Stimulated activated CD8-positive, alpha-beta memory T cell treated with anti-CD3 and anti-CD28 coated beads, Interleukin-15, amount 100 ng/mL, for 48 hours (primary cell): Measurements from ENCODE around the gene RNF227.

Source experiments
- DNase-seq, 2 donors: peaks; one replicate each; pipeline ENCODE4 v3.0.0-alpha.2; 2020; ENCODE audit warnings: low read depth in 2 of 2

RNF227 gene

DNA sequence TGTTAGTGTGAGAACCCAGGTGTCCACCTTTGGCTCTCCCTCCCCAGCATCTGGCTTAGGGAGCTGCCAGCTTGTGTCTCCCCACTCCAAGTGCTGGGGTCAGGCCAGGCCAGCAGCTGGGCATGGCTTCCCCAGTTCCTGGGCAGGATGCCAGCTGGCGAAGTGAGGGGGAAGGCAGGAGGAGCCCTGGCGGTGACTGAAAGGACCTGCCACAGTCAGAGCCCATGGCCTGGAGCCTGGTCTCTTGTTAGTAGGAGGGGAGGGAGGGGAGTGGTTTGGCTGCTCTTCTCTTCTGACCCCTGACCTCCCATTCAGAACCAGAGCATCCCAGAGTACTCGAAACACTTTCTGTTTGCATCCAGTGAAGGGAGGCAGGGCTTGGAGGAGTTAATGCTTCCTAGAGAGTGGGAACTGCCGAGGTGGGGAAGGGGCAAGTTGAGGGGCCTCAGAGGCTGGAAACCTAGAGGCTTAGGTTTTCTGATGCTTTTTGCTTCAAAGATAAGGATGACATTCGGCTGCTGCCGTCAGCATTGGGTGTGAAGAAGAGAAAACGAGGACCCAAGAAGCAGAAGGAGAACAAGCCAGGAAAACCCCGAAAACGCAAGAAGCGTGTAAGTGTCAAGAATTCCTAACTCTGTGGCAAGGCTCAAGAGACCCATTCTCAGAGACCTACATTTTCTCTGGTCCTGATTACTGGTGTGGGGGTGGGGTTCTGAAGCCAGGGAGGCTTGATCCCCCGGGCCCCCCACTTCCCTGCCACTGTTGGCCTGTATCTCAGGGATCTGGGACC, 26.7 kb downstream of the RNF227 start:
- DNase-seq: peak in 1 of 2 donors; percentile 16

DNA sequence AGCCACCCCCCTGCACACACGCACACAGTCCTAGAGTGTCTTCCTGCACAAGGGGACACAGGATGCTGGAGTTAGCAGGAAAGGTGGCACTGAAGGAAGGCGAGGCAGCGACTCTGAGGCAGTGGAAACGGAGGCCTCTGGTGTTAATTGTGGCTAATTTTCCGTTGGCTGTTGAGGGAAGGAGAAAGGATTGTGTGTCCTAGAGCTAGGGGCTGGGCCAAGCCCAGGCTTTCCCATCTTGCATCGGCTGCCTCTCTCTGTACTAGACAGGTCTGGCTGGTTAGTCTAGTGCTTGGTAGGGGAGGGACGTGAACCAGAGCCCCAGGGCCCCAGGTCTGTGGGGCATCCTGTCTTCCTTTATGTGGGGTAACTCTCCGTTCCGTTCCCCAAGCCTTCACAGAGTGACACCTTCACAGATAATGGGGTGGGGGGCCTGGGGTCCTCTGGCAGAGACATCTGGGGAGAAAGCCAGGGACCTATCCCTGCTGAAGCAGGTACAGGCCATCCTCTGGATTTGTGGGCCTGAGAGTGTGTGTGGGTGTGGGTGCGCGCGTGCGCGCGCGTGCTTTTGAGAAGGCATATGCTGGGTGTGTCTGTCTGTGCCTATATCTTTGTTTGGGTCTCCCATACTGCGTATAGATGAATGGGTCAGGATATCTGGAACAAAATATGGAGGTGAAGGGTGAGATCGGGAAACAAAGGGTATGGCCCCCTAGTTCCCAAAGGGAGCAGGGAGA, 27.7 kb downstream of the RNF227 start, which contains the start of gene CHD3:
Gene CHD3, plus strand, starts transcription at position 606 of the 737 bp plus-strand sequence. CDS start 212 bp downstream, outside the sequence.
- DNase-seq: peak in 1 of 2 donors; percentile 48

GRCh38 chr17:7887482-7888183, 28.5 kb downstream of the RNF227 start:
- peak; percentile 73 to 79 for DNase-seq

GRCh38 chr17:7887038-7887481, 29.0 kb downstream of the RNF227 start:
- DNase-seq: no peak

GRCh38 chr17:7886227-7887037, 29.7 kb downstream of the RNF227 start:
- DNase-seq: peak; percentile 38 to 47

- peak; percentile 28 to 36 for DNase-seq
These were observed 30.5 kb downstream of the RNF227 start for GRCh38 chr17:7885367-7886226.

DNA sequence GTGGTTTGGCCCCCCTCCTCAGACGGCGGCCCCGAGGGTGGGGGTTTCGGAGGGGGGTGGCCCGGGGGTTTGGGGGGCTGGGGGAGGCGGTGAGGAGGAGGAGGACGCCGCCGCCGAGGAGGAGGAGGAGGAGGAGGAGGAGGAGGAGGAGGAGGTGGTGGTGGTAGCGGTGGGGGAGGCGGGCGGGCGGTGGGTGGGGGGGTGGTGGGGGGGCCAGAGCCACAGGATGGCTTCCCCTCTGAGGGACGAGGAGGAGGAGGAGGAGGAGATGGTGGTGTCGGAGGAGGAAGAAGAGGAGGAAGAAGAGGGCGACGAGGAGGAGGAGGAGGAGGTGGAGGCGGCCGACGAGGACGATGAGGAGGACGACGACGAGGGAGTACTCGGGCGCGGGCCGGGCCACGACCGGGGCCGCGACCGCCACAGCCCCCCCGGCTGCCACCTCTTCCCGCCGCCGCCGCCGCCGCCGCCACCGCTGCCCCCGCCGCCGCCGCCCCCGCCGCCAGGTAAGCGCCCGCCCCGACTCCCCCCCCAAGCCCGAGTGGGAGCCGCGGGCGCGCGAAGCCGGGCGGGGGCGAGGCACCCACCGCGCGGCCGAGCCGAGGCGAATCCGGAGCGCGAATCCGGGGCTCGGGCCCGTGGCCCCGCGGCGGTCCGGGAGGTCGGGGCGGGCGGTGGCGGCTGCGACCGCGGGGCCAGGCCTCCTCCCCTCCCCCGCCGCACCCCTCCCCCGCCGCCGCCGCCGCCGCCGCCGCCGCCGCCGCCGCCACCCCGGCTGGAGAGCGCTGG, 31.3 kb downstream of the RNF227 start:
- DNase-seq: peak in 1 of 2 donors; percentile 13

- no peak for DNase-seq
These were observed 32.2 kb downstream of the RNF227 start for GRCh38 chr17:7883781-7884386.

GRCh38 chr17:7882629-7883028, 33.5 kb downstream of the RNF227 start:
- DNase-seq: no peak

GRCh38 chr17:7882068-7882467, 34.0 kb downstream of the RNF227 start:
- DNase-seq: no peak

DNA sequence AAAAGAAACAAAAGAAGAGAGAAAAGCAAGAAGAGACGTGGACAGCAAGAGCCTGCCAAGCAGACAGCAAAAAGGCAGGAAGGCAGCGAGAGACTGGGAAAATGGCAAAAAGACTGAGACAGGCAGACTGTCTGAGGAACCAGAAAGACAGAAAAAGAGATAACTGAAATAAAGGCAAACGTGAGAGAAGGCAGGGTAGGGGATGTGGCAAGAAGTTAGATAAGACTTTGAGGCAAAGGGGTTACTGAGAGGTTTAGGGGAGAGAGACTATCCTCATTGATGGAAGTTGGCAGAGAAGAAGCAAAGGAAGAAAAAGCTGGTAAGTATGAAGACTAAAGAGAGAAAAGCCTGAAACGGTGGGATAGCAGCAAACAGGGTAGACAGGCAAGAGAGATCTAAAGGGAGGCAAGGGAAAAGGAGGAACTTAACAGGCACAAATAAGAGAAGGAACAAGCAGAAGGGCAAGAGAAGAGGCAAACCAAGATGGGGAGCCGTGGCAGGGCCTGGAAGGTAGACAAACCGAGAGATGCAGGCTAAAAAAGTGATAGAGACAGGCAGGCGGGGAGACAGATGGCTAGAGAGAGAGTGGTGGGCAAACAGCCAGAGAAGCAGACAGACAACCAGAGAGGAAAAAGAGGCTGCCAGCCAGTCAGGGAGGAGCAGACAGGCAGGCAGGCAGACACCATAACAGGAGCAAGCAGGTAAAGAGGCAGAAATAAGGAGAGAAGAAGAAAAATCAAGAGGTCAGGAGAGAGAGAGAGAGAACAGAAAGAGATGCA, 34.6 kb downstream of the RNF227 start:
- no peak for DNase-seq

GRCh38 chr17:7880076-7880868, 35.8 kb downstream of the RNF227 start:
- DNase-seq: no peak

DNA sequence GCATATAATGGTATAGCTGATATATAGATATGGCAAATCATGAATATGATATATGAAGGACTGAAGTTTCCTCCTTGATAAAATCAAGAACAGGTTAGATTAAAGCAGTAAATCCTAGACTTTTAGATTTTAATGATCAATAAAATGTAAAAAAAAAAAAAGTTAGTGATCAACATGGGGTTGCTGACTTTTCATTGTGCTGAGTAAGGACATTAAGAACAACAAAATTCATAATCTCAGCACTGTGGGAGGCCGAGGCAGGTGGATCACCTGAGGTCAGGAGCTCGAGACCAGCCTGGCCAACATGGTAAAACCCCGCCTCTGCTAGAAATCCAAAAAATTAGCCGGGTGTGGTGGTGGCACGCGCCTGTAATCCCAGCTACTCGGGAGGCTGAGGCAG, 37.9 kb downstream of the RNF227 start:
- no peak for DNase-seq

DNA sequence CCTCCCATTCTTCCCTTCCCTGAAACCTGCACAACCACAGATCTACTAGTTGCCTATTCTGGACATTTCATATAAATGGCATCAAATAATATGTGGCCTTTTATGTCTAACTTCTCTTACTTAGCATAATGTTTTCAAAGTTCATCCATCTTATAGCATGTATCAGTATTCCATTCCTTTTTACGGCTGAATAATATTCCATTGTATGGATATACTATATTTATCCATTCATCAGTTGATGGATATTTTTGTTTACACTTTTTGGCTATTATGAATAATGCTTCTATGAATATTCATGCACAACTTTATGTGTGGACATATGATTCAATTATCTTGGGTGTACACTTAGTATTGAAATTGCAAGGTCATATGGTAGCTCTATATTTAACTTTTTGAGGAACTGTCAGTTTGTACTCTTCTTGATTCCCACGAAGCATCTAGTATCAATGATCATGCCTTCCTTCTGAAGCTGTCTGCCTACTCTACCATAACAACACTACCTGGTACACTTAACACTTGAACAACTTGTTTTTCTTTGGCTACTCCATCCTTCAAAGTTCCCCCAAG, 40.2 kb downstream of the RNF227 start:
- no peak for DNase-seq

DNA sequence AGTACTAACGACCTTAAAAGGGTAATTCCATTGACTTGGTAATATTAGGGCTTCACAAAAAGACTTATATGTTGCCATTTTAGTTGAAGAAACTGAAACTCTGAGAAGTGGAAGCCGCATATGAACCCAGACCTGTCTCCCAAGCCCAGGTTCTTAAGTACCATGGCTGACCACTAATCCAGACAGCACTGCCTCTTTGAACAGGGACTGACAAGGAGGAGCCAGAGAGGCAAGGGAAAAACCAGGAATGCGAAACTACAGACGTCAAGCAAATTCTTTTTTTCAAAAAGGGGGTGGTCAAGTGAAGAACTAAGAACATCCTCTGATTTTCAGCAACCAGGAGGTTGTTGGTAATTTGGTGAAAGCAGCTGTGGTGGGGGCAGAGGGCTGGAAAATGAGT, 43.0 kb downstream of the RNF227 start:
- DNase-seq: no peak

DNA sequence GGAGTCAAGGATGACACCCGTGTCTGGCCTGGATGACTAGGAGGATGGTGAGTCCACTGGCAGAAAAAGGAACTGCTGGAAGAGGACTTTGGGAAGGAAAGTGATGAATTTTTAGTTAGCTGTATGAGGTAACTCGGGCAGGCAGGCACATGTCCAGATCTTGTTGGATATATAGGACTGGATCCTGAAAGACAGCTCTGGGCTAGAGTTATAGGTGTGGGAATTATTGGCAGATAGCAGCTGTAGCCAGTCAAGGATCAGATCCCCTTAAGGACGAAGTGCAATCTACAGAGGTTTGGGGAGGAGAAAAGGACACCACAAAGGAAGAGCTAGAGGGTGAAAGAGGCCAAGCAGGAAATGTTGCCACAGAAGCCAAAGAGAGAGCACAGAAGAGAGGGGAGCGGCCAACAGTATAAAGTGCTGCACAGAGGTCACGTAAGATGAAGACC, 48.2 kb downstream of the RNF227 start:
- DNase-seq: no peak

- no peak for DNase-seq
These were observed 51.0 kb downstream of the RNF227 start for GRCh38 chr17:7864995-7865650.
